ENCODE measurements around the gene FMN1. TPM values are rescaled to one million over a fixed set of nuclear protein-coding genes. Genes with fewer than 3 reads are reported as not detected.

The FMN1 gene
- total and polyA plus RNA-seq, 10 of the 15 experiments (the other 5 are each of a cell fraction or from before 2014, with no cell fraction given): 0.05 to 0.16 (median 0.08) TPM; not detected in 4

- TF ChIP-seq, protein P1, sequence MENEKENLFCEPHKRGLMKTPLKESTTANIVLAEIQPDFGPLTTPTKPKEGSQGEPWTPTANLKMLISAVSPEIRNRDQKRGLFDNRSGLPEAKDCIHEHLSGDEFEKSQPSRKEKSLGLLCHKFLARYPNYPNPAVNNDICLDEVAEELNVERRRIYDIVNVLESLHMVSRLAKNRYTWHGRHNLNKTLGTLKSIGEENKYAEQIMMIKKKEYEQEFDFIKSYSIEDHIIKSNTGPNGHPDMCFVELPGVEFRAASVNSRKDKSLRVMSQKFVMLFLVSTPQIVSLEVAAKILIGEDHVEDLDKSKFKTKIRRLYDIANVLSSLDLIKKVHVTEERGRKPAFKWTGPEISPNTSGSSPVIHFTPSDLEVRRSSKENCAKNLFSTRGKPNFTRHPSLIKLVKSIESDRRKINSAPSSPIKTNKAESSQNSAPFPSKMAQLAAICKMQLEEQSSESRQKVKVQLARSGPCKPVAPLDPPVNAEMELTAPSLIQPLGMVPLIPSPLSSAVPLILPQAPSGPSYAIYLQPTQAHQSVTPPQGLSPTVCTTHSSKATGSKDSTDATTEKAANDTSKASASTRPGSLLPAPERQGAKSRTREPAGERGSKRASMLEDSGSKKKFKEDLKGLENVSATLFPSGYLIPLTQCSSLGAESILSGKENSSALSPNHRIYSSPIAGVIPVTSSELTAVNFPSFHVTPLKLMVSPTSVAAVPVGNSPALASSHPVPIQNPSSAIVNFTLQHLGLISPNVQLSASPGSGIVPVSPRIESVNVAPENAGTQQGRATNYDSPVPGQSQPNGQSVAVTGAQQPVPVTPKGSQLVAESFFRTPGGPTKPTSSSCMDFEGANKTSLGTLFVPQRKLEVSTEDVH (IDR thresholded peaks at IDR 0.05; ENCODE audit: low read depth, partially characterized antibody): no peak
- TF ChIP-seq, protein P2, sequence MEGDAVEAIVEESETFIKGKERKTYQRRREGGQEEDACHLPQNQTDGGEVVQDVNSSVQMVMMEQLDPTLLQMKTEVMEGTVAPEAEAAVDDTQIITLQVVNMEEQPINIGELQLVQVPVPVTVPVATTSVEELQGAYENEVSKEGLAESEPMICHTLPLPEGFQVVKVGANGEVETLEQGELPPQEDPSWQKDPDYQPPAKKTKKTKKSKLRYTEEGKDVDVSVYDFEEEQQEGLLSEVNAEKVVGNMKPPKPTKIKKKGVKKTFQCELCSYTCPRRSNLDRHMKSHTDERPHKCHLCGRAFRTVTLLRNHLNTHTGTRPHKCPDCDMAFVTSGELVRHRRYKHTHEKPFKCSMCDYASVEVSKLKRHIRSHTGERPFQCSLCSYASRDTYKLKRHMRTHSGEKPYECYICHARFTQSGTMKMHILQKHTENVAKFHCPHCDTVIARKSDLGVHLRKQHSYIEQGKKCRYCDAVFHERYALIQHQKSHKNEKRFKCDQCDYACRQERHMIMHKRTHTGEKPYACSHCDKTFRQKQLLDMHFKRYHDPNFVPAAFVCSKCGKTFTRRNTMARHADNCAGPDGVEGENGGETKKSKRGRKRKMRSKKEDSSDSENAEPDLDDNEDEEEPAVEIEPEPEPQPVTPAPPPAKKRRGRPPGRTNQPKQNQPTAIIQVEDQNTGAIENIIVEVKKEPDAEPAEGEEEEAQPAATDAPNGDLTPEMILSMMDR (IDR thresholded peaks at IDR 0.05 in 2 of 3, conservative IDR thresholded peaks at IDR 0.05 in 1 of 3; ENCODE audit: control insufficient read depth in 2 of 3, extremely low read depth in 1 of 3, insufficient read depth in 1 of 3, low read depth in 3 of 3, low read length in 3 of 3): 0 out of 6 replicates have a peak, but pooled peaks of 2 of the 3 experiments have one; percentile 4 to 7
- TF ChIP-seq RELA (IDR thresholded peaks at IDR 0.05; ENCODE audit: borderline replicate concordance, partially characterized antibody) (no peak), PKNOX1 (IDR thresholded peaks at IDR 0.05) (no peak), MTA3 (IDR thresholded peaks at IDR 0.05; ENCODE audit: borderline replicate concordance, low read length) (no peak), ATF7 (IDR thresholded peaks at IDR 0.05; ENCODE audit: low read depth) (no peak), CBFB (IDR thresholded peaks at IDR 0.05; ENCODE audit: low read depth) (no peak), NRF1 (conservative IDR thresholded peaks at IDR 0.05; ENCODE audit: low read depth, low read length) (no peak), MAX (IDR thresholded peaks at IDR 0.05; ENCODE audit: low read depth, low read length) (no peak), ZNF384 (IDR thresholded peaks at IDR 0.05; ENCODE audit: borderline replicate concordance, low read depth, low read length) (no peak)
- TF ChIP-seq, protein P3, sequence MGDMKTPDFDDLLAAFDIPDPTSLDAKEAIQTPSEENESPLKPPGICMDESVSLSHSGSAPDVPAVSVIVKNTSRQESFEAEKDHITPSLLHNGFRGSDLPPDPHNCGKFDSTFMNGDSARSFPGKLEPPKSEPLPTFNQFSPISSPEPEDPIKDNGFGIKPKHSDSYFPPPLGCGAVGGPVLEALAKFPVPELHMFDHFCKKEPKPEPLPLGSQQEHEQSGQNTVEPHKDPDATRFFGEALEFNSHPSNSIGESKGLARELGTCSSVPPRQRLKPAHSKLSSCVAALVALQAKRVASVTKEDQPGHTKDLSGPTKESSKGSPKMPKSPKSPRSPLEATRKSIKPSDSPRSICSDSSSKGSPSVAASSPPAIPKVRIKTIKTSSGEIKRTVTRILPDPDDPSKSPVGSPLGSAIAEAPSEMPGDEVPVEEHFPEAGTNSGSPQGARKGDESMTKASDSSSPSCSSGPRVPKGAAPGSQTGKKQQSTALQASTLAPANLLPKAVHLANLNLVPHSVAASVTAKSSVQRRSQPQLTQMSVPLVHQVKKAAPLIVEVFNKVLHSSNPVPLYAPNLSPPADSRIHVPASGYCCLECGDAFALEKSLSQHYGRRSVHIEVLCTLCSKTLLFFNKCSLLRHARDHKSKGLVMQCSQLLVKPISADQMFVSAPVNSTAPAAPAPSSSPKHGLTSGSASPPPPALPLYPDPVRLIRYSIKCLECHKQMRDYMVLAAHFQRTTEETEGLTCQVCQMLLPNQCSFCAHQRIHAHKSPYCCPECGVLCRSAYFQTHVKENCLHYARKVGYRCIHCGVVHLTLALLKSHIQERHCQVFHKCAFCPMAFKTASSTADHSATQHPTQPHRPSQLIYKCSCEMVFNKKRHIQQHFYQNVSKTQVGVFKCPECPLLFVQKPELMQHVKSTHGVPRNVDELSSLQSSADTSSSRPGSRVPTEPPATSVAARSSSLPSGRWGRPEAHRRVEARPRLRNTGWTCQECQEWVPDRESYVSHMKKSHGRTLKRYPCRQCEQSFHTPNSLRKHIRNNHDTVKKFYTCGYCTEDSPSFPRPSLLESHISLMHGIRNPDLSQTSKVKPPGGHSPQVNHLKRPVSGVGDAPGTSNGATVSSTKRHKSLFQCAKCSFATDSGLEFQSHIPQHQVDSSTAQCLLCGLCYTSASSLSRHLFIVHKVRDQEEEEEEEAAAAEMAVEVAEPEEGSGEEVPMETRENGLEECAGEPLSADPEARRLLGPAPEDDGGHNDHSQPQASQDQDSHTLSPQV (IDR thresholded peaks at IDR 0.05): no peak
Observed at GRCh38 chr15:32881528-32881927, 313.0 kb downstream of the FMN1 start (continued).

Data from GM12878 (cell line).